Activated T-helper 2 cell treated with anti-CD3 and anti-CD28 coated beads, Interferon-gamma antibody, Interleukin-2, Interleukin-4, amounts not matched to agents 10 μg/mL and 5 μg/mL and 100 μg/mL, durations not matched to agents 14 hours and 24 hours and 36 hours (primary cell): ENCODE measurements around the gene KDSR. TPM values are rescaled to one million over a fixed set of nuclear protein-coding genes. Genes with fewer than 3 reads are reported as not detected.

ENCODE experiments used
- DNase-seq: peaks from one replicate; pipeline ENCODE4 v3.0.0; 2021; ENCODE audit warnings: low spot score
- H3K27ac Mint-ChIP-seq: one replicate; pipeline ENCODE4 v1.8.0; 2021; ENCODE audit warnings: mixed read lengths
- H3K27me3 Mint-ChIP-seq: one replicate; pipeline ENCODE4 v1.8.0; 2021; ENCODE audit warnings: low read depth, mixed read lengths
- H3K36me3 Mint-ChIP-seq: one replicate; pipeline ENCODE4 v1.8.0; 2021; ENCODE audit warnings: low read depth, mixed read lengths
- H3K4me1 Mint-ChIP-seq: one replicate; pipeline ENCODE4 v1.8.0; 2021; ENCODE audit warnings: low read depth, mixed read lengths
- H3K4me3 Mint-ChIP-seq: one replicate; pipeline ENCODE4 v1.8.0; 2021; ENCODE audit warnings: low read depth, mild to moderate bottlenecking, moderate library complexity, mixed read lengths
- H3K9me3 Mint-ChIP-seq: one replicate; pipeline ENCODE4 v1.8.0; 2021; ENCODE audit warnings: mixed read lengths
- intact Hi-C: fragments of 100-400 bp; cut with micrococcal nuclease; formaldehyde crosslinking; loops from one replicate; pipeline ENCODE4 v1.15.1; 2023
- total RNA-seq: library from RNA; stranded (reverse); gene quantifications from 2 replicates; pipeline ENCODE4 v1.2.3, GENCODE V29; 2022

KDSR gene
- total RNA-seq, 1 donor from 2014 or later = 76.1 TPM

GRCh38 chr18:63356272-63356896, 10.6 kb downstream of the KDSR start:
- Mint-ChIP-seq H3K27ac (no peak overlapping the region), H3K4me1 (no peaks in the 10 kb centered on the region), H3K9me3 (no peaks in the 10 kb centered on the region), H3K27me3 (no peaks in the 10 kb centered on the region), H3K4me3 (no peak overlapping the region), H3K36me3 (peaks cover 54% of the 10 kb centered on the region)
- intact Hi-C loops = no loop called here
- no peak for DNase-seq

DNA sequence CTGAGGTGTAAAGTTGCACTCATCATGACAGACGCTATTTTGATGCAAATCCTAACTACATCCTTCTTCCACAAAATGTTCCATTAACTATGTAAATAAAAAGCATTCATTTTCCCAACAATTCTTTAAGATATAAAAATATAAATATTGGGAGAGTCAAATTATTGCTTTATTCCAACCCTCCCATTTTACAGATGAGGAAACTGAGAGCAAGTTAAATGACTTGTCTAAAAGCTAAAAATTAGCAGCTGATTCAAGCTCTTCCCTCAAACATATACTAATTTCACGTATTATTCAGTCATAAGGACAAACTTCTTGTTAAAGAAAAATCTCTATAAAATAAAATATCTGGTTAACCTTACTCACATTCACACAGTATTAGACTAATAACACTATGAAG, 16.8 kb downstream of the KDSR start:
- no peak overlapping the region for H3K4me3 Mint-ChIP-seq
- intact Hi-C loops = no loop called here

GRCh38 chr18:63348508-63349136, 18.4 kb downstream of the KDSR start:
- intact Hi-C loops = no loop called here
- Mint-ChIP-seq H3K36me3 (peaks cover 59% of the 10 kb centered on the region), H3K4me1 (no peaks in the 10 kb centered on the region), H3K9me3 (no peaks in the 10 kb centered on the region), H3K4me3 (no peak overlapping the region), H3K27me3 (no peaks in the 10 kb centered on the region), H3K27ac (no peak overlapping the region)
- no peak for DNase-seq

More for the DNA sequence above, 16.8 kb downstream of the KDSR start:
- Mint-ChIP-seq H3K4me1 (no peaks in the 10 kb centered on the region), H3K9me3 (no peaks in the 10 kb centered on the region), H3K27me3 (no peaks in the 10 kb centered on the region), H3K36me3 (peaks cover 61% of the 10 kb centered on the region), H3K27ac (no peak overlapping the region)
- no peak for DNase-seq

- no peak for DNase-seq
- Mint-ChIP-seq H3K27me3 (no peaks in the 10 kb centered on the region), H3K36me3 (peaks cover 59% of the 10 kb centered on the region), H3K27ac (no peak overlapping the region), H3K4me3 (no peak overlapping the region), H3K9me3 (no peaks in the 10 kb centered on the region), H3K4me1 (no peaks in the 10 kb centered on the region)
- intact Hi-C loops = no loop called here
Measured at GRCh38 chr18:63346480-63347183, 20.4 kb downstream of the KDSR start.

GRCh38 chr18:63346031-63346430, 21.0 kb downstream of the KDSR start:
- H3K4me3 Mint-ChIP-seq = no peak overlapping the region
- H3K27ac Mint-ChIP-seq = no peak overlapping the region
- H3K4me1 Mint-ChIP-seq = no peaks in the 10 kb centered on the region
- DNase-seq = no peak
- no peaks in the 10 kb centered on the region for H3K27me3 Mint-ChIP-seq
- H3K9me3 Mint-ChIP-seq = no peaks in the 10 kb centered on the region
- peaks cover 60% of the 10 kb centered on the region for H3K36me3 Mint-ChIP-seq
- intact Hi-C loops = no loop called here

GRCh38 chr18:63344918-63345317, 22.1 kb downstream of the KDSR start:
- H3K4me1 Mint-ChIP-seq = peaks cover 3% of the 10 kb centered on the region
- no peak overlapping the region for H3K4me3 Mint-ChIP-seq
- no peak for DNase-seq
- no peaks in the 10 kb centered on the region for H3K27me3 Mint-ChIP-seq
- H3K9me3 Mint-ChIP-seq = no peaks in the 10 kb centered on the region
- peaks cover 62% of the 10 kb centered on the region for H3K36me3 Mint-ChIP-seq
- H3K27ac Mint-ChIP-seq = no peak overlapping the region
- intact Hi-C loops = no loop called here

GRCh38 chr18:63344263-63344662, 22.7 kb downstream of the KDSR start:
- intact Hi-C loops = no loop called here
- DNase-seq = no peak
- Mint-ChIP-seq H3K36me3 (peaks cover 60% of the 10 kb centered on the region), H3K4me1 (peaks cover 4% of the 10 kb centered on the region), H3K9me3 (no peaks in the 10 kb centered on the region), H3K4me3 (no peak overlapping the region), H3K27ac (no peak overlapping the region), H3K27me3 (no peaks in the 10 kb centered on the region)

DNA sequence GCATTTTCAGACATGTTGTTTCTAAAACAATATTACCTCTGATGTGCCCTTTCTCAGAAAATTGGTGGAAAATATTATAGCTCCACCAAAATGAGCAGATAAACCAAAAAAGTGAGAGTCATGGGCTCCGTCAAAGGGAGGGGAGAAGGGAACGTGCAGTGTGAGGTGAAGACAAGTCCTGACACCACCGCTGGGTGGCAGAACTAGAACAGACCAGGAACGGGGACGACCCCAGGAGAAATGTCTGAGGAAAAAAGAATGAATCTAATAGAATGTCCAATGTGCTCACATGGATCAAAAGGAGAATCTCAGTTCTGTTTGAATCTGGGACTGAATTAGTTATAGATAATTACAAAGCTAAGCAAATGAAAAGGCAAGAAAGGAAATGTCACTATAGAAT, 24.8 kb downstream of the KDSR start:
- no peak overlapping the region for H3K4me3 Mint-ChIP-seq
- peaks cover 63% of the 10 kb centered on the region for H3K36me3 Mint-ChIP-seq
- intact Hi-C loops = no loop called here
- H3K9me3 Mint-ChIP-seq = no peaks in the 10 kb centered on the region
- H3K4me1 Mint-ChIP-seq = peaks cover 7% of the 10 kb centered on the region
- no peaks in the 10 kb centered on the region for H3K27me3 Mint-ChIP-seq
- DNase-seq = no peak
- H3K27ac Mint-ChIP-seq = no peak overlapping the region

- DNase-seq = no peak
- no peak overlapping the region for H3K27ac Mint-ChIP-seq
- H3K4me3 Mint-ChIP-seq = no peak overlapping the region
- intact Hi-C loops = loop anchor here (1.0 kb wide), 2 partner anchors 99 to 324 kb away; no protein-coding TSS in a partner anchor
- peaks cover 72% of the 10 kb centered on the region for H3K36me3 Mint-ChIP-seq
- H3K9me3 Mint-ChIP-seq = no peaks in the 10 kb centered on the region
- H3K27me3 Mint-ChIP-seq = no peaks in the 10 kb centered on the region
- H3K4me1 Mint-ChIP-seq = peaks cover 15% of the 10 kb centered on the region
Measured at GRCh38 chr18:63339920-63340484, 27.0 kb downstream of the KDSR start.

- Mint-ChIP-seq H3K4me1 (peaks cover 15% of the 10 kb centered on the region), H3K4me3 (no peak overlapping the region), H3K27me3 (no peaks in the 10 kb centered on the region), H3K9me3 (no peaks in the 10 kb centered on the region), H3K36me3 (peaks cover 77% of the 10 kb centered on the region), H3K27ac (no peak overlapping the region)
- intact Hi-C loops = no loop called here
- no peak for DNase-seq
Measured at GRCh38 chr18:63336366-63337099, 30.5 kb downstream of the KDSR start.

DNA sequence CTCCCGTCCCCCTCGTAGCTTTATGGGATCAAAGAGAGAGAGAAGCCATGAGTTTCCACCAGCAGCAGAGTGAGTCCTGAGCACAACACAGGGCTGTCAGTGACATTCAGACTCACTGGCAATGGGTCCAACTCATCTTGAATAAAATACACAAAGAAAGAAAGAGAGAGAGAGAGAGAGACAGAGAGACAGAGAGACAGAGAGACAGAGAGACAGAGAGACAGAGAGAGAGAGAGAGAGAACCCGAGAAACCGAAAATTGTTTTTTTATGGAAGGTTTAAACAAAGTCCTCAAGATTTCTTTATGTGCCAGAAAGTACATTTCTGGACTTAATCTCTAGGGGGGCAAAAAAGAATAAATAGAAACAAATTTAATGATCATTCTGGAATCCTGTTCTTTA, 35.9 kb downstream of the KDSR start:
- H3K4me1 Mint-ChIP-seq = peaks cover under 1% of the 10 kb centered on the region
- H3K36me3 Mint-ChIP-seq = peaks cover 51% of the 10 kb centered on the region
- H3K9me3 Mint-ChIP-seq = no peaks in the 10 kb centered on the region
- no peak overlapping the region for H3K4me3 Mint-ChIP-seq
- intact Hi-C loops = no loop called here
- H3K27me3 Mint-ChIP-seq = no peaks in the 10 kb centered on the region
- DNase-seq = no peak
- no peak overlapping the region for H3K27ac Mint-ChIP-seq

DNA sequence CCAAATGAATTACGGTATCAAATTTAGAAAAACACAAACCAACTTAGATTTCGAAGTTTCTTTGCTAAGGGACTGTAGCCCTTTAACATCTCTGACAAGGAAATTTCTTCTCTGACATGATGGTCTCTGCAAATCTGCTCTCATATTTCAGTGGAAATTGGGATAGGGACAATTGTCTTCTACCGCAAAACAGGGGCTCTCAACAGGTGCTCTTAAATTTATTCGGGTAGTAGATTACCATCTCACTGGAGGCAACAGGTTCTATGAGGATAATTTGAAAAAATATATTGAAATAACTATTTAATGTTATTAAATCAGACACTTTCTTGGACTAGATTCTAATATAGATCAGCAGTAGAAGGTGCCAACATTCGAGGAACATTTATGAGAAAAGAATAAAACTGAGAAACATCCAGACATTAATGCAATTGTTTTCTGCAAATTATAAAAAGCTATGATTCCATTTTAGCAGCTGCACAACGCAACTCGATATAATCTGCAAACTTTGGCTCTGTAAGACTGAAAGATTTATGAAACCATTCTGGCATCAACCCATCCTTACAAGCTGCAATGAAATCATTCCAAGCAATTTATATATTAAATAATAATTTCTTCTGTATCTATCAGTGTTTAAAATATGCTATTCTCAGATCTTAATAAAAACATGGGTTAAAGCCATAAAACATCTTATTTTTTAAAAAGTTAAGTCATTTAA, 37.4 kb downstream of the KDSR start:
- Mint-ChIP-seq H3K9me3 (no peaks in the 10 kb centered on the region), H3K27me3 (no peaks in the 10 kb centered on the region), H3K27ac (no peak overlapping the region), H3K4me3 (no peak overlapping the region), H3K4me1 (no peaks in the 10 kb centered on the region), H3K36me3 (peaks cover 37% of the 10 kb centered on the region)
- intact Hi-C loops = no loop called here
- no peak for DNase-seq
